Liver (tissue), 9 donors: Measurements from ENCODE around the gene MAP2K6. TPM values are rescaled to one million over a fixed set of nuclear protein-coding genes. Genes with fewer than 3 reads are reported as not detected.

Experiments used
- DNase-seq: peaks from one replicate; pipeline ENCODE4 v3.0.0-alpha.2; 2017; ENCODE audit warnings: low spot score
- H3K27ac ChIP-seq, 2 donors: one replicate each; pipeline ENCODE4 v1.7.0; 2013; ENCODE audit warnings: inconsistent platforms in 2 of 2, low read length in 2 of 2, control low read depth in 1 of 2, low read depth in 1 of 2, mild to moderate bottlenecking in 1 of 2
- H3K27me3 ChIP-seq, 4 donors: one replicate each; pipeline versions ENCODE4 v1.6.1 to v1.7.0; 2013; ENCODE audit warnings: low read length in 3 of 4, inconsistent platforms in 1 of 4, mild to moderate bottlenecking in 1 of 4, moderate library complexity in 1 of 4; ENCODE audit not compliant: control insufficient read depth in 4 of 4, insufficient read depth in 4 of 4
- H3K36me3 ChIP-seq, 4 donors: one replicate each; pipeline versions ENCODE4 v1.6.1 to v1.7.0; 2013; ENCODE audit warnings: low read length in 3 of 4, mild to moderate bottlenecking in 3 of 4, low read depth in 1 of 4, moderate library complexity in 1 of 4; ENCODE audit not compliant: control insufficient read depth in 4 of 4, insufficient read depth in 3 of 4
- H3K4me1 ChIP-seq, 4 donors: one replicate each; pipeline versions ENCODE4 v1.6.1 to v1.7.0; 2013; ENCODE audit warnings: low read length in 3 of 4, mild to moderate bottlenecking in 3 of 4, moderate library complexity in 1 of 4; ENCODE audit not compliant: control insufficient read depth in 4 of 4, insufficient read depth in 4 of 4
- H3K4me3 ChIP-seq, 3 donors: one replicate each; pipeline versions ENCODE4 v1.6.1 to v1.7.0; 2013; ENCODE audit warnings: low read length in 3 of 3, control low read depth in 1 of 3, low read depth in 1 of 3, mild to moderate bottlenecking in 1 of 3
- H3K9ac ChIP-seq, 2 donors: one replicate each; pipeline ENCODE4 v1.7.0; 2013; ENCODE audit warnings: low read length in 2 of 2, mild to moderate bottlenecking in 2 of 2, moderate library complexity in 2 of 2, control low read depth in 1 of 2, low read depth in 1 of 2
- H3K9me3 ChIP-seq, 4 donors: one replicate each; pipeline versions ENCODE4 v1.6.1 to v1.7.0; 2013; ENCODE audit warnings: low read length in 3 of 4; ENCODE audit not compliant: control insufficient read depth in 4 of 4
- ATF3 ChIP-seq: IDR thresholded peaks from 2 replicates; pipeline ENCODE4 v1.6.1; 2016; ENCODE audit warnings: antibody characterized with exemption
- CTCF ChIP-seq: fragments of 150-350 bp; IDR thresholded peaks from 2 replicates; pipeline ENCODE4 v1.5.1; 2017; ENCODE audit warnings: improper control_type of control experiment, low read depth, low read length; ENCODE audit not compliant: missing input control
- EGR1 ChIP-seq, 2 donors: IDR thresholded peaks; 2 replicates each; pipeline ENCODE4 v1.6.1; 2016 to 2018; ENCODE audit warnings: antibody characterized with exemption in 2 of 2, low read depth in 2 of 2
- FOXA1 ChIP-seq: IDR thresholded peaks from 2 replicates; pipeline ENCODE4 v1.6.1; 2016; ENCODE audit warnings: antibody characterized with exemption
- FOXA2 ChIP-seq: IDR thresholded peaks from 2 replicates; pipeline ENCODE4 v1.6.1; 2016; ENCODE audit warnings: antibody characterized with exemption
- GABPA ChIP-seq, 2 donors: IDR thresholded peaks in 1 of 2; conservative IDR thresholded peaks in 1 of 2; 2 replicates each; pipeline ENCODE4 v1.6.1; 2016; ENCODE audit warnings: antibody characterized with exemption in 2 of 2, mild to moderate bottlenecking in 1 of 2, moderate library complexity in 1 of 2
- HNF4A ChIP-seq, 2 donors: conservative IDR thresholded peaks; 2 replicates each; pipeline ENCODE4 v1.6.1; 2016; ENCODE audit warnings: antibody characterized with exemption in 2 of 2, mild to moderate bottlenecking in 2 of 2
- HNF4G ChIP-seq: IDR thresholded peaks from 2 replicates; pipeline ENCODE4 v1.6.1; 2016; ENCODE audit warnings: antibody characterized with exemption
- JUND ChIP-seq, 2 donors: IDR thresholded peaks; 2 replicates each; pipeline ENCODE4 v1.6.1; 2016; ENCODE audit warnings: antibody characterized with exemption in 2 of 2
- MAX ChIP-seq: IDR thresholded peaks from 2 replicates; pipeline ENCODE4 v1.6.1; 2016; ENCODE audit warnings: antibody characterized with exemption
- NR2F2 ChIP-seq: IDR thresholded peaks from 2 replicates; pipeline ENCODE4 v1.6.1; 2016; ENCODE audit warnings: antibody characterized with exemption
- RAD21 ChIP-seq, 2 donors: IDR thresholded peaks; 2 replicates each; pipeline ENCODE4 v1.6.1; 2016; ENCODE audit warnings: antibody characterized with exemption in 2 of 2, mild to moderate bottlenecking in 2 of 2
- RXRA ChIP-seq, 2 donors: IDR thresholded peaks; 2 replicates each; pipeline ENCODE4 v1.6.1; 2017 to 2018; ENCODE audit warnings: antibody characterized with exemption in 2 of 2, mild to moderate bottlenecking in 1 of 2
- SP1 ChIP-seq: IDR thresholded peaks from 2 replicates; pipeline ENCODE4 v1.6.1; 2018; ENCODE audit warnings: antibody characterized with exemption, mild to moderate bottlenecking
- TAF1 ChIP-seq: conservative IDR thresholded peaks from 2 replicates; pipeline ENCODE4 v1.6.1; 2016; ENCODE audit warnings: antibody characterized with exemption, mild to moderate bottlenecking
- YY1 ChIP-seq: IDR thresholded peaks from 2 replicates; pipeline ENCODE4 v1.6.1; 2016; ENCODE audit warnings: antibody characterized with exemption, mild to moderate bottlenecking
- ZBTB33 ChIP-seq: IDR thresholded peaks from 2 replicates; pipeline ENCODE4 v1.6.1; 2016; ENCODE audit warnings: antibody characterized with exemption
- WGBS: extraction: QIAGEN DNeasy Blood & Tissue Kit; methylation state at CpG from one replicate; pipeline ENCODE4 v1.1.7; 2013; 5-methylcytosine and 5-hydroxymethylcytosine counted together
- polyA plus RNA-seq, 2 donors: library from polyadenylated mRNA; stranded (reverse) in 1 of 2; unstranded in 1 of 2; fragments of 200-250 nt in 1 of 2; fragments of >200 nt in 1 of 2; fragmentation: Nextera tagmentation in 1 of 2; extraction: Ambion mirVana in 1 of 2; gene quantifications; one replicate each; pipeline versions ENCODE4 v1.2.1 to v1.2.3, GENCODE V29; 2013 to 2015
- total RNA-seq, 2 donors: library from RNA; depleted of rRNA; stranded (reverse); fragments of >200 nt; gene quantifications; one replicate each; pipeline ENCODE4 v1.2.3, GENCODE V29; 2014
- TF ChIP-seq, protein P1 (sequence below): IDR thresholded peaks from 2 replicates; pipeline ENCODE4 v1.6.1; 2016; ENCODE audit warnings: antibody characterized with exemption, mild to moderate bottlenecking
- donor health status: healthy.
- donor health status: healthy.
- donor health status: healthy.
- donor health status: healthy.
- donor health status: healthy.

MAP2K6 gene
- total RNA-seq: 1 to 10 TPM; 2.0 to 5.4 TPM
- 1 to 10 TPM in 1 of 2 donors, under 1 TPM in 1; 0.31 to 3.2 TPM for polyA plus RNA-seq

- DNase-seq: peak; percentile 66
- WGBS: under 1% methylated on average over 27 of the region's 27 CpGs
- Histone ChIP-seq H3K4me1 (peaks cover 0 to 16% (median 11%) of the 10 kb centered on the region in 4 donors), H3K9ac (peak within 1 kb of the TSS in 1 of 2 donors; percentile 80), H3K27me3 (no peaks in the 10 kb centered on the region), H3K9me3 (no peaks in the 10 kb centered on the region), H3K4me3 (peak within 1 kb of the TSS; percentile 54 to 98 (median 73)), H3K36me3 (no peaks in the 10 kb centered on the region), H3K27ac (no peak within 1 kb of the TSS)
- peak; percentile 28 to 37 for TF ChIP-seq HNF4A (conservative IDR thresholded peaks at IDR 0.05)
- peak; percentile 7 for TF ChIP-seq MAX
- no peak for TF ChIP-seq RXRA (IDR thresholded peaks at IDR 0.05)
- TF ChIP-seq YY1: peak; percentile 27
- TF ChIP-seq, protein P1, sequence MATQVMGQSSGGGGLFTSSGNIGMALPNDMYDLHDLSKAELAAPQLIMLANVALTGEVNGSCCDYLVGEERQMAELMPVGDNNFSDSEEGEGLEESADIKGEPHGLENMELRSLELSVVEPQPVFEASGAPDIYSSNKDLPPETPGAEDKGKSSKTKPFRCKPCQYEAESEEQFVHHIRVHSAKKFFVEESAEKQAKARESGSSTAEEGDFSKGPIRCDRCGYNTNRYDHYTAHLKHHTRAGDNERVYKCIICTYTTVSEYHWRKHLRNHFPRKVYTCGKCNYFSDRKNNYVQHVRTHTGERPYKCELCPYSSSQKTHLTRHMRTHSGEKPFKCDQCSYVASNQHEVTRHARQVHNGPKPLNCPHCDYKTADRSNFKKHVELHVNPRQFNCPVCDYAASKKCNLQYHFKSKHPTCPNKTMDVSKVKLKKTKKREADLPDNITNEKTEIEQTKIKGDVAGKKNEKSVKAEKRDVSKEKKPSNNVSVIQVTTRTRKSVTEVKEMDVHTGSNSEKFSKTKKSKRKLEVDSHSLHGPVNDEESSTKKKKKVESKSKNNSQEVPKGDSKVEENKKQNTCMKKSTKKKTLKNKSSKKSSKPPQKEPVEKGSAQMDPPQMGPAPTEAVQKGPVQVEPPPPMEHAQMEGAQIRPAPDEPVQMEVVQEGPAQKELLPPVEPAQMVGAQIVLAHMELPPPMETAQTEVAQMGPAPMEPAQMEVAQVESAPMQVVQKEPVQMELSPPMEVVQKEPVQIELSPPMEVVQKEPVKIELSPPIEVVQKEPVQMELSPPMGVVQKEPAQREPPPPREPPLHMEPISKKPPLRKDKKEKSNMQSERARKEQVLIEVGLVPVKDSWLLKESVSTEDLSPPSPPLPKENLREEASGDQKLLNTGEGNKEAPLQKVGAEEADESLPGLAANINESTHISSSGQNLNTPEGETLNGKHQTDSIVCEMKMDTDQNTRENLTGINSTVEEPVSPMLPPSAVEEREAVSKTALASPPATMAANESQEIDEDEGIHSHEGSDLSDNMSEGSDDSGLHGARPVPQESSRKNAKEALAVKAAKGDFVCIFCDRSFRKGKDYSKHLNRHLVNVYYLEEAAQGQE: no peak
- no peak for TF ChIP-seq SP1
- no peak for TF ChIP-seq NR2F2
- no peak for TF ChIP-seq ZBTB33
- peak in 1 of 2 donors; percentile 9 for TF ChIP-seq RAD21 (IDR thresholded peaks at IDR 0.05)
- TF ChIP-seq GABPA (IDR thresholded peaks at IDR 0.05 in 1 of 2, conservative IDR thresholded peaks at IDR 0.05 in 1 of 2): peak in 1 of 2 donors; percentile 75
- TF ChIP-seq FOXA2: no peak
- TF ChIP-seq HNF4G: no peak
- no peak for TF ChIP-seq TAF1
- no peak for TF ChIP-seq CTCF
- no peak for TF ChIP-seq ATF3
- TF ChIP-seq JUND (IDR thresholded peaks at IDR 0.05): no peak
- no peak for TF ChIP-seq FOXA1
- TF ChIP-seq EGR1 (IDR thresholded peaks at IDR 0.05; ENCODE audit: low read depth in 2 of 2): no peak
Observed at GRCh38 chr17:69414408-69415274, at the start of gene MAP2K6. Gene MAP2K6, plus strand, starts transcription at chr17:69414697. Its CDS starts 288 bp downstream, at chr17:69414985.
